Right lobe of liver (tissue), 6 donors: ENCODE data around the gene BCDIN3D. TPM values are rescaled to one million over a fixed set of nuclear protein-coding genes. Genes with fewer than 3 reads are reported as not detected.

ENCODE experiments used
- ATAC-seq, 4 donors: fragments of 200-7000 bp; cut with Tn5 transposase; one replicate each; pipeline ENCODE4 v1.9.1; 2020; ENCODE audit warnings: mild to moderate bottlenecking in 4 of 4, moderate library complexity in 4 of 4
- DNase-seq, 3 donors: peaks; one replicate each; pipeline ENCODE4 v3.0.0-alpha.2; 2020
- H3K27ac ChIP-seq, 3 donors: fragments of 200-600 bp; one replicate each; pipeline ENCODE4 v1.8.0; 2022
- H3K27me3 ChIP-seq, 2 donors: fragments of 200-600 bp; one replicate each; pipeline ENCODE4 v1.8.0; 2022
- H3K36me3 ChIP-seq, 4 donors: fragments of 200-600 bp; sonication (generic) in 1 of 4; one replicate each; pipeline versions ENCODE4 v1.5.1 to v1.8.0; 2017 to 2022; ENCODE audit warnings: control low read depth in 1 of 4
- H3K4me1 ChIP-seq, 4 donors: fragments of 200-600 bp; sonication (generic) in 1 of 4; one replicate each; pipeline versions ENCODE4 v1.5.1 to v1.8.0; 2017 to 2022; ENCODE audit warnings: control low read depth in 1 of 4
- H3K4me3 ChIP-seq, 3 donors: fragments of 200-600 bp; one replicate each; pipeline ENCODE4 v1.8.0; 2022
- H3K9me3 ChIP-seq, 4 donors: fragments of 200-600 bp; sonication (generic) in 1 of 4; one replicate each; pipeline versions ENCODE4 v1.5.1 to v1.8.0; 2017 to 2022; ENCODE audit warnings: control low read depth in 1 of 4
- POLR2A ChIP-seq: fragments of 450-650 bp; IDR thresholded peaks from one replicate; pipeline ENCODE4 v1.6.1; 2017; ENCODE audit warnings: antibody characterized with exemption, mild to moderate bottlenecking
- WGBS: methylation state at CpG from one replicate; pipeline ENCODE4 v1.1.6; 2018; ENCODE audit warnings: low coverage, low lambda C conversion rate; ENCODE audit not compliant: insufficient coverage; ENCODE audit errors: missing lambda C conversion rate; 5-methylcytosine and 5-hydroxymethylcytosine counted together
- intact Hi-C, 2 donors: fragments of 100-400 bp; cut with DNase I; formaldehyde crosslinking; loops; one replicate each; pipeline versions ENCODE4 v1.11.2 to v1.14.1; 2022
- total RNA-seq, 6 experiments: library from RNA; depleted of rRNA in 2 of 6; stranded (reverse); fragments of >200 nt in 2 of 6; fragmentation: NEBNext Ultra II Directional in 3 of 6; extraction: Animal tissue kit (Norgen Biotek cat#: 25700) in 3 of 6; gene quantifications; one replicate each; pipeline versions ENCODE4 v1.1.0 to v1.2.4, GENCODE V29; 2016 to 2023
- TF ChIP-seq, protein P1 (sequence below), 4 donors: fragments of 200-600 bp in 3 of 4; fragments of 450-650 bp in 1 of 4; IDR thresholded peaks; one replicate each; pipeline versions ENCODE4 v1.5.1 to v1.8.0; 2016 to 2022; ENCODE audit warnings: antibody characterized with exemption in 4 of 4, mild to moderate bottlenecking in 2 of 4
- donor health status: DM: no; HTN: yes; CAD: no.
- donor health status: DM: no; HTN: no; CAD: no.
- donor health status: DM: no; HTN: no; CAD: no.
- donor health status: DM: no; HTN: yes; CAD: no.
- donor health status: DM: no; HTN: yes; CAD: no.

BCDIN3D gene
- total RNA-seq, 6 experiments from 2014 or later: 1.6 to 3.6 (median 2.6) TPM

DNA sequence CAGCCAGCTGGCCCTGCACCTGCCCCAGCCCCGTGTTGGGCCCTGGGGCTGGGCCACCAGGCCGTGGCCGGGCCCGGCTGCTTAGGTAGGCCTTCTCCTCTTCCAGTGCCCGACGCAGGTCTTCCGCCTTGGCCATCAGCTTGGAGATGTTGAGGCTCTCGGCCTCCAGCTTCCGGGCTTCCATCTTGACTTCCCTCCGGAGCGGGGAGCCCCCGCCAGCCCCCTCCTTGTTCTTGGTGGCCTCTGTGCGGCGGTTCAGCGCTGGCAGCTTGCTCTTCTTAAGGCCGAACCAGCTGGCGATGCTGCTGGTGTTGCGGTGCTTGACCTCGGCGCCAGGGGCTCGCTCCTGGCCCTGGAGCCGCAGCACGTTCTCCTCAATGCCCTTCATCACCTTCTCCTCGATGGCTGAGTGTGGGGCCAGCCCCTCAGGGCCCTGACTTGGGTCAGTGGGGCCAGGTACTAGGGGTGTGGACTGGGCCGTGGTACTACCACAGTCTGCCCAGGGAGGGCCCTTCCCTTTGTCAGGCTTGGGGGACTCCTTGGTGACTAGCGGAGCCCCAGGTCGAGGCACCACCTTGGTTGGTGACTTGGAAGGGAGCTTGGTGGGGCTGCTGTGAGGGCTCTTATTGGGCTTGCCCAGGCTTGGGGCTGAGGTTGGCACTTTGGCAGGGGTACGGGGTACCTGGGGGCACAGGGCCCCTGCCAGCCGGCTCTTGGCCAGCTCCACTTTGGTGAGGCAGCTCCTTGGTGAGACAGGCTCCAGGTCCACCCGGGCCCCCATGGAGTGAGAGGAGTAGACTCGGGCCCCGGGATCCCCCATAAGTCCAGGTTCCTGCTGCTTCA, 47.9 kb downstream of the BCDIN3D start:
- H3K4me3 ChIP-seq: no peak overlapping the region
- H3K4me1 ChIP-seq: no peaks in the 10 kb centered on the region
- H3K9me3 ChIP-seq: no peaks in the 10 kb centered on the region
- ATAC-seq (no peak), DNase-seq (no peak)
- H3K27me3 ChIP-seq: no peaks in the 10 kb centered on the region
- WGBS: 87% methylated on average over 9 of the region's 32 CpGs
- no peak for TF ChIP-seq POLR2A
- TF ChIP-seq, protein P1, sequence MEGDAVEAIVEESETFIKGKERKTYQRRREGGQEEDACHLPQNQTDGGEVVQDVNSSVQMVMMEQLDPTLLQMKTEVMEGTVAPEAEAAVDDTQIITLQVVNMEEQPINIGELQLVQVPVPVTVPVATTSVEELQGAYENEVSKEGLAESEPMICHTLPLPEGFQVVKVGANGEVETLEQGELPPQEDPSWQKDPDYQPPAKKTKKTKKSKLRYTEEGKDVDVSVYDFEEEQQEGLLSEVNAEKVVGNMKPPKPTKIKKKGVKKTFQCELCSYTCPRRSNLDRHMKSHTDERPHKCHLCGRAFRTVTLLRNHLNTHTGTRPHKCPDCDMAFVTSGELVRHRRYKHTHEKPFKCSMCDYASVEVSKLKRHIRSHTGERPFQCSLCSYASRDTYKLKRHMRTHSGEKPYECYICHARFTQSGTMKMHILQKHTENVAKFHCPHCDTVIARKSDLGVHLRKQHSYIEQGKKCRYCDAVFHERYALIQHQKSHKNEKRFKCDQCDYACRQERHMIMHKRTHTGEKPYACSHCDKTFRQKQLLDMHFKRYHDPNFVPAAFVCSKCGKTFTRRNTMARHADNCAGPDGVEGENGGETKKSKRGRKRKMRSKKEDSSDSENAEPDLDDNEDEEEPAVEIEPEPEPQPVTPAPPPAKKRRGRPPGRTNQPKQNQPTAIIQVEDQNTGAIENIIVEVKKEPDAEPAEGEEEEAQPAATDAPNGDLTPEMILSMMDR (IDR thresholded peaks at IDR 0.05): no peak
- intact Hi-C loops: no loop called here
- H3K27ac ChIP-seq: no peak overlapping the region
- H3K36me3 ChIP-seq: peaks cover 0 to 16% (median 1%) of the 10 kb centered on the region in 4 donors

- no peak overlapping the region for H3K4me3 ChIP-seq
- no peaks in the 10 kb centered on the region for H3K27me3 ChIP-seq
- intact Hi-C loops: no loop called here
- H3K36me3 ChIP-seq: peaks cover 0 to 16% (median 1%) of the 10 kb centered on the region in 4 donors
- TF ChIP-seq POLR2A: no peak
- TF ChIP-seq, protein P1 (IDR thresholded peaks at IDR 0.05): no peak
- no peak for ATAC-seq
- H3K9me3 ChIP-seq: no peaks in the 10 kb centered on the region
- no peak for DNase-seq
- no peaks in the 10 kb centered on the region for H3K4me1 ChIP-seq
- no peak overlapping the region for H3K27ac ChIP-seq
- no CpG with 5 or more reads among the region's 5 CpGs for WGBS
These were observed 48.9 kb downstream of the BCDIN3D start for GRCh38 chr12:49794021-49794420.

DNA sequence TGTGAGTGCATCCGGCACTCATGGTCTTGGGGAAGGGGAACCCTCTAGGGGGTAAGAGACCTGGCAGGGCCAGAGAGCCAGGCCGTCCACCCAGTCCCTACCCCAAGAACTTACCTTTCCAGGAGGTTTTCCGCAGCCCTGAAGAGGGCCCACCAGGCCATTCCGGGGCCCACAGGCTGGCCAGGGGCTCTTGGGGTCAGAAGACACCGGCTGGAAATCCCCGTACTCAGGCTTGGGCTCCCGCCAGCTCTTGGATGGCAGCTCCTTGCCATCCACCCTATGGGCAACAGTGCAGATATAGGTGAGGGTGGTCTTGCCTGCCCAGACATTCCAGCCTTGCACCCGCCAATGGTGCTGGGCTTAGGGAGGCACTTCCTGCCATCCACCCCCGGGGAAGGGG, 49.3 kb downstream of the BCDIN3D start:
- H3K9me3 ChIP-seq: no peaks in the 10 kb centered on the region
- no peak for TF ChIP-seq POLR2A
- TF ChIP-seq, protein P1 (IDR thresholded peaks at IDR 0.05): no peak
- H3K36me3 ChIP-seq: peaks cover 0 to 16% (median 1%) of the 10 kb centered on the region in 4 donors
- no peak overlapping the region for H3K27ac ChIP-seq
- ATAC-seq (no peak), DNase-seq (no peak)
- H3K4me3 ChIP-seq: no peak overlapping the region
- intact Hi-C loops: no loop called here
- H3K4me1 ChIP-seq: no peaks in the 10 kb centered on the region
- H3K27me3 ChIP-seq: no peaks in the 10 kb centered on the region
- no CpG with 5 or more reads among the region's 9 CpGs for WGBS

DNA sequence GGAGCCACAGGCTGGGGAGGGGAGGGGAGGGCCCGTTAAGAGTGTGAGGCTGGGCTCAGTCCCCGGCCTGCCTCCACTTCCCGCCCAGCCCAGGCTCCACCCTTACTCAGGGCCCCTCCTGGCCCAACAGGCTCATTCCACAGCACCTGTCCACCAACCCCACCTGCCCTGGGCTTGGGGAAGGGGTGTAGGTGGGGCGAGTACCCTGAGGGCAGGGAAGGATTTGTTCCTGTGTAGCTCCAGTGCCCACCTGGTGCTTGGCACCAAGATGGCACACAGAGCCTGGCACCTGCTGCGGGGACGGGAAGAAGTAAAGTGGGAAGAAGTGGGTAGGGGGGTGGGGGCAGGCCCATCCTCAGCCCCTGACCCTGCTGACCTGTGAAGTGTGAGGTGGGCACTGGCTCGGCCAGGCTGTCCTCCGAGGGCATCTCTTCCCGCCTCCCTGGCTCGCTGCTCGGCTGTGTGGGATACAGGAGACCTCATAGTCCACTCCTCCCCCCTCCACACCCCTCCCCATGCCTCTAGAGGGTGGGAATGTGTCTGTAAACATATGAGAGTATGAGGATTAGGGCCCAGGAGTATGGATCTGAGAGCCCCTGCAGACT, 49.8 kb downstream of the BCDIN3D start:
- no peak for DNase-seq
- H3K27me3 ChIP-seq: no peaks in the 10 kb centered on the region
- 100% methylated on average over 1 of the region's 11 CpGs for WGBS
- H3K4me3 ChIP-seq: no peak overlapping the region
- no peak for ATAC-seq
- TF ChIP-seq, protein P1 (IDR thresholded peaks at IDR 0.05): no peak
- TF ChIP-seq POLR2A: no peak
- no peak overlapping the region for H3K27ac ChIP-seq
- intact Hi-C loops: no loop called here
- no peaks in the 10 kb centered on the region for H3K4me1 ChIP-seq
- H3K9me3 ChIP-seq: no peaks in the 10 kb centered on the region
- H3K36me3 ChIP-seq: peaks cover 0 to 13% (median 1%) of the 10 kb centered on the region in 4 donors
